ENCODE results near the gene RUBCN.
"Not testable (repeated sequence)": the region's sequence is repeated elsewhere in the genome, so short reads cannot be mapped to it uniquely, and the experiment has no call there.

DNA sequence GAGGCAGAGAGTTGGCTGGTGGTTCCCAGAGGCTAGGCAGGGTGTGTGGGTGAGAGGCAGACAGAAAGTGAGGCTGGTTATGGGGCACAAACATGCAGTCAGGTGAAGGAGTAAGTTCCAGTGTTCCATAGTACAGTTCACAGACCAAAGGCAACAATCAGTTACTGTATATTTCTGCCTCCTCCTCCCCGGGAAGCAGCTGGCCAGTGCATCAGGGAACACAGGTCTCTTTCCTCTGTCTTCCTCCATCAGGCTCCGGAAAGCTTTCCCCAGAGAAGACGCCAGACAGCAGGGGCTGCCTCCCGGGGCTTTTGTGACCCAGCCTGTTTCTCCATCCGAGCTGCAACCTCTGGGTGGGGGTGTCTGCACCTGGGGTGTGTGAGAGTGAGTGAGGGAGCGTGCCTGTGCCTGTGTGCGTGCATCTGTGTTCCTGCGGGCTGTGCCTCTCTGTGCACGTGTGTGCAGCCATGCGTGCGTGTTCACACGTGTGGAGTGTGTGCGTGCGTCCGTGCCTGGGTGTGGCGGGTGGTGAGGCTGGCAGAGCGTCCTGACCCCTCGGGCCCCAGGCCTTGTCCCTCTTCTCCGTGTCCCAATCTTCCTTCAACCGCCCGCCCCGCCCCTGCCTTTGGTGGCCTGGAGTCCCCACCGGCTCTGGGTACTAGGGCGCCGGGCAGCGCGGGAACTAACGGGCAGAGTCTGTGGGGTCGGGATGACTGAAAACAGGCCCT, 72.1 kb downstream of the RUBCN start:
- TF ChIP-seq EP300, POLR2AphosphoS5 (IDR thresholded peaks at IDR 0.05): not testable (repeated sequence)
- TF ChIP-seq, protein P1, sequence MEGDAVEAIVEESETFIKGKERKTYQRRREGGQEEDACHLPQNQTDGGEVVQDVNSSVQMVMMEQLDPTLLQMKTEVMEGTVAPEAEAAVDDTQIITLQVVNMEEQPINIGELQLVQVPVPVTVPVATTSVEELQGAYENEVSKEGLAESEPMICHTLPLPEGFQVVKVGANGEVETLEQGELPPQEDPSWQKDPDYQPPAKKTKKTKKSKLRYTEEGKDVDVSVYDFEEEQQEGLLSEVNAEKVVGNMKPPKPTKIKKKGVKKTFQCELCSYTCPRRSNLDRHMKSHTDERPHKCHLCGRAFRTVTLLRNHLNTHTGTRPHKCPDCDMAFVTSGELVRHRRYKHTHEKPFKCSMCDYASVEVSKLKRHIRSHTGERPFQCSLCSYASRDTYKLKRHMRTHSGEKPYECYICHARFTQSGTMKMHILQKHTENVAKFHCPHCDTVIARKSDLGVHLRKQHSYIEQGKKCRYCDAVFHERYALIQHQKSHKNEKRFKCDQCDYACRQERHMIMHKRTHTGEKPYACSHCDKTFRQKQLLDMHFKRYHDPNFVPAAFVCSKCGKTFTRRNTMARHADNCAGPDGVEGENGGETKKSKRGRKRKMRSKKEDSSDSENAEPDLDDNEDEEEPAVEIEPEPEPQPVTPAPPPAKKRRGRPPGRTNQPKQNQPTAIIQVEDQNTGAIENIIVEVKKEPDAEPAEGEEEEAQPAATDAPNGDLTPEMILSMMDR (IDR thresholded peaks at IDR 0.05): not testable (repeated sequence)
